HepG2 (cell line): ENCODE results near the gene MUL1. TPM values are rescaled to one million over a fixed set of nuclear protein-coding genes. Genes with fewer than 3 reads are reported as not detected.

Source experiments
- AKAP8 ChIP-seq: sonication (generic); formaldehyde crosslinking; IDR thresholded peaks from 2 replicates; pipeline ENCODE4 v1.5.1; 2020; ENCODE audit warnings: mild to moderate bottlenecking, missing genetic modification reagents
- CENPT ChIP-seq: sonication (generic); formaldehyde crosslinking; IDR thresholded peaks from 2 replicates; pipeline ENCODE4 v1.8.0; 2022; ENCODE audit warnings: low read depth, mild to moderate bottlenecking, moderate library complexity, missing genetic modification reagents
- GABPB1 ChIP-seq: IDR thresholded peaks from 2 replicates; pipeline ENCODE4 v1.6.1; 2016; ENCODE audit warnings: mild to moderate bottlenecking, missing genetic modification reagents, moderate library complexity, missing compliant biosample characterization
- GATAD2A ChIP-seq: IDR thresholded peaks from 2 replicates; pipeline ENCODE4 v1.6.1; 2016
- MYNN ChIP-seq: sonication (generic); formaldehyde crosslinking; IDR thresholded peaks from 2 replicates; pipeline ENCODE4 v1.4.0; 2020; ENCODE audit warnings: mild to moderate bottlenecking, low read depth, missing genetic modification reagents
- NFRKB ChIP-seq: fragments of 450-650 bp; IDR thresholded peaks from 2 replicates; pipeline ENCODE4 v1.6.1; 2017
- POLR2A ChIP-seq, 2 experiments: IDR thresholded peaks; 2 replicates each; pipeline ENCODE4 v1.6.1; 2011; ENCODE audit warnings: low read depth in 2 of 2, low read length in 2 of 2, mild to moderate bottlenecking in 1 of 2, moderate library complexity in 1 of 2; ENCODE audit not compliant: insufficient read depth in 1 of 2
- ZBTB1 ChIP-seq: sonication (generic); formaldehyde crosslinking; IDR thresholded peaks from 2 replicates; pipeline ENCODE4 v1.4.0; 2020; ENCODE audit warnings: missing genetic modification reagents, borderline replicate concordance
- ZFY ChIP-seq: sonication (generic); formaldehyde crosslinking; IDR thresholded peaks from 2 replicates; pipeline ENCODE4 v1.4.0; 2020; ENCODE audit warnings: missing genetic modification reagents
- ZNF138 ChIP-seq: sonication (generic); formaldehyde crosslinking; IDR thresholded peaks from 2 replicates; pipeline ENCODE4 v1.5.0; 2020; ENCODE audit warnings: mild to moderate bottlenecking, low read depth, missing genetic modification reagents
- ZNF263 ChIP-seq: sonication (generic); formaldehyde crosslinking; IDR thresholded peaks from 2 replicates; pipeline ENCODE4 v1.4.0; 2020; ENCODE audit warnings: missing genetic modification reagents
- ZNF451 ChIP-seq: sonication (generic); formaldehyde crosslinking; IDR thresholded peaks from 2 replicates; pipeline ENCODE4 v1.5.0; 2020; ENCODE audit warnings: mild to moderate bottlenecking, missing genetic modification reagents
- polyA plus RNA-seq, 8 experiments: library from polyadenylated mRNA; depleted of rRNA in 3 of 8; stranded (reverse) in 7 of 8; unstranded in 1 of 8; fragments of >200 nt; fragmentation: Illumina TruSeq in 4 of 8; extraction: Trizol in 4 of 8; gene quantifications; 2 replicates each; pipeline versions ENCODE4 v1.2.1 to v1.2.3, GENCODE V29; 2011 to 2016; ENCODE audit warnings: low read depth in 4 of 8, missing spikeins in 1 of 8, mixed read lengths in 1 of 8; ENCODE audit not compliant: insufficient read depth in 1 of 8
- total RNA-seq, 5 experiments: library from RNA; depleted of rRNA; stranded (reverse); fragments of >200 nt; fragmentation: Illumina TruSeq; extraction: Trizol; gene quantifications; 2 replicates each; pipeline ENCODE4 v1.2.3, GENCODE V29; 2016; ENCODE audit warnings: low read depth in 1 of 5
- TF ChIP-seq, protein P1 (sequence below), 2 experiments: sonication (generic) in 1 of 2; formaldehyde crosslinking in 1 of 2; IDR thresholded peaks; 2 replicates each; pipeline versions ENCODE4 v1.4.0 to v1.6.1; 2016 to 2020; ENCODE audit warnings: borderline replicate concordance in 1 of 2, low read depth in 1 of 2, mild to moderate bottlenecking in 1 of 2, missing genetic modification reagents in 1 of 2
- TF ChIP-seq, protein P2 (sequence below): sonication (generic); formaldehyde crosslinking; IDR thresholded peaks from 2 replicates; pipeline ENCODE4 v1.8.0; 2022; ENCODE audit warnings: low read depth, missing genetic modification reagents
- TF ChIP-seq, protein P3 (sequence below): sonication (generic); formaldehyde crosslinking; IDR thresholded peaks from 2 replicates; pipeline ENCODE4 v1.4.0; 2020; ENCODE audit warnings: mild to moderate bottlenecking, missing genetic modification reagents
- TF ChIP-seq, protein P4 (sequence below), 2 experiments: IDR thresholded peaks; 2 replicates each; pipeline ENCODE4 v1.6.1; 2011 to 2012; ENCODE audit warnings: low read length in 2 of 2, borderline replicate concordance in 1 of 2, low read depth in 1 of 2, mild to moderate bottlenecking in 1 of 2, moderate library complexity in 1 of 2

The MUL1 gene
- total and polyA plus RNA-seq, 2 of the 13 experiments (the other 11 are each of a cell fraction or from before 2014, with no cell fraction given) = 21.5 to 26.5 TPM

DNA sequence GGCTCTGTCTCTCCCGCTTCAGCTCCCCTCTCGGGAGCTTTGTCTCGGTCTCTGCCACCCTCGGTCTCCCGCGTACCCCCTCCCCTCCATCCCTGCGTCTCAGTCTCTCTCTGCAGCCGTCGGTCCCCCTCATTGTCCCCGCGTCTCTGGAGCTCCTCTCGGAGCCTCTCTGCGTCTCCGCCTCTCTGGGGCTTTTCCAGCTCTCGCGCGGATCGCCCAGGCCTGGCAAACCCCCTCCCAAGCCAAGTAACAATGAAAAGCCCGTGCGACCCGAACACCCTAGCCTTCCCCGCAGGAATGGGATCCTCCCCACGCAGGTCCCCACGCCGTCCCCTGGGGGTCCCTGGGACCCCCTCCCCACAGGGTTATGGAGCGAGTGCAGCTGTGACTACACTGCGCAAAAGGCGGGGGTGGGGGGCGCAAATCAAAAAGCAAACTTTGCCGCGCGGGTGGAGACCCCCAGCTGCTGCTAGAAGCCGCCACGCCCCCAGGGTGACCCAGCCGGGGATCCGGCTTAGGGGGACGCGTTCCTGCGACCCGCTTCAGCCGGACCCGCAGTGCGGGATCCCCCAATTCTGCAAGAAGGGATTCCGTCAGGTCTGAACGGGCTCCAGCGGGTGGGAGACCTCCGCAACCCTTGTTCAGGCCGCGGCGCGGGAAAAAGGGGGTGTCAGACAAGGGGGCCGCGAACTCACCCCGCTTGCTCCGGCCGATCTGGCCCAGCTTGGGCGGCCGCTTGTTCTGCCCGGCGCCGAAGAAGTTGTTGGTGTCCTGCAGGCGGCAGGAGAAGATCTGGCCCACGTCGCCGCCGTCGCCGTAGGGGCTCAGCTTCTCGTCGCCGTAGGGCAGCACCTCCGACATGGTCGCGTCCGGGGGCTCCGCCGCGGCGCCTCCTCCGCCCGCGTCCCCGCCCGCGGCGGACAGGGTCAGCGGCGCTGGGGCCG lies 23.2 kb downstream of the MUL1 start (continued):
- TF ChIP-seq, protein P1, sequence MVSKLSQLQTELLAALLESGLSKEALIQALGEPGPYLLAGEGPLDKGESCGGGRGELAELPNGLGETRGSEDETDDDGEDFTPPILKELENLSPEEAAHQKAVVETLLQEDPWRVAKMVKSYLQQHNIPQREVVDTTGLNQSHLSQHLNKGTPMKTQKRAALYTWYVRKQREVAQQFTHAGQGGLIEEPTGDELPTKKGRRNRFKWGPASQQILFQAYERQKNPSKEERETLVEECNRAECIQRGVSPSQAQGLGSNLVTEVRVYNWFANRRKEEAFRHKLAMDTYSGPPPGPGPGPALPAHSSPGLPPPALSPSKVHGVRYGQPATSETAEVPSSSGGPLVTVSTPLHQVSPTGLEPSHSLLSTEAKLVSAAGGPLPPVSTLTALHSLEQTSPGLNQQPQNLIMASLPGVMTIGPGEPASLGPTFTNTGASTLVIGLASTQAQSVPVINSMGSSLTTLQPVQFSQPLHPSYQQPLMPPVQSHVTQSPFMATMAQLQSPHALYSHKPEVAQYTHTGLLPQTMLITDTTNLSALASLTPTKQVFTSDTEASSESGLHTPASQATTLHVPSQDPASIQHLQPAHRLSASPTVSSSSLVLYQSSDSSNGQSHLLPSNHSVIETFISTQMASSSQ (IDR thresholded peaks at IDR 0.05; ENCODE audit: low read depth) = no peak
- TF ChIP-seq, protein P1 (CRISPR knock-in tag; IDR thresholded peaks at IDR 0.05; ENCODE audit: borderline replicate concordance) = no peak
- TF ChIP-seq, protein P2, sequence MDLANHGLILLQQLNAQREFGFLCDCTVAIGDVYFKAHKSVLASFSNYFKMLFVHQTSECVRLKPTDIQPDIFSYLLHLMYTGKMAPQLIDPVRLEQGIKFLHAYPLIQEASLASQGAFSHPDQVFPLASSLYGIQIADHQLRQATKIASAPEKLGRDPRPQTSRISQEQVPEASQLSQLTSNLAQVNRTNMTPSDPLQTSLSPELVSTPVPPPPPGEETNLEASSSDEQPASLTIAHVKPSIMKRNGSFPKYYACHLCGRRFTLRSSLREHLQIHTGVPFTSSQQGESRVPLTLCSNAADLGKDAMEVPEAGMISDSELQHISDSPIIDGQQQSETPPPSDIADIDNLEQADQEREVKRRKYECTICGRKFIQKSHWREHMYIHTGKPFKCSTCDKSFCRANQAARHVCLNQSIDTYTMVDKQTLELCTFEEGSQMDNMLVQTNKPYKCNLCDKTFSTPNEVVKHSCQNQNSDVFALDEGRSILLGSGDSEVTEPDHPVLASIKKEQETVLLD (CRISPR knock-in tag) = no peak
- TF ChIP-seq NFRKB (no peak), MYNN (CRISPR knock-in tag) (no peak), POLR2A (IDR thresholded peaks at IDR 0.05; ENCODE audit: insufficient read depth in 1 of 2, low read depth in 2 of 2, low read length in 2 of 2) (0 out of 4 replicates have a peak, but pooled peaks of 1 of the 2 experiments have one; percentile 4), GATAD2A (CRISPR knock-in tag) (no peak), GABPB1 (CRISPR knock-in tag) (no peak), ZFY (CRISPR knock-in tag) (no peak; the same call in 1 of the 2 replicates), AKAP8 (CRISPR knock-in tag) (no peak), CENPT (no peak), ZNF138 (no peak), ZBTB1 (CRISPR knock-in tag) (no peak), ZNF263 (CRISPR knock-in tag) (no peak), ZNF451 (CRISPR knock-in tag) (no peak)
- TF ChIP-seq, protein P3, sequence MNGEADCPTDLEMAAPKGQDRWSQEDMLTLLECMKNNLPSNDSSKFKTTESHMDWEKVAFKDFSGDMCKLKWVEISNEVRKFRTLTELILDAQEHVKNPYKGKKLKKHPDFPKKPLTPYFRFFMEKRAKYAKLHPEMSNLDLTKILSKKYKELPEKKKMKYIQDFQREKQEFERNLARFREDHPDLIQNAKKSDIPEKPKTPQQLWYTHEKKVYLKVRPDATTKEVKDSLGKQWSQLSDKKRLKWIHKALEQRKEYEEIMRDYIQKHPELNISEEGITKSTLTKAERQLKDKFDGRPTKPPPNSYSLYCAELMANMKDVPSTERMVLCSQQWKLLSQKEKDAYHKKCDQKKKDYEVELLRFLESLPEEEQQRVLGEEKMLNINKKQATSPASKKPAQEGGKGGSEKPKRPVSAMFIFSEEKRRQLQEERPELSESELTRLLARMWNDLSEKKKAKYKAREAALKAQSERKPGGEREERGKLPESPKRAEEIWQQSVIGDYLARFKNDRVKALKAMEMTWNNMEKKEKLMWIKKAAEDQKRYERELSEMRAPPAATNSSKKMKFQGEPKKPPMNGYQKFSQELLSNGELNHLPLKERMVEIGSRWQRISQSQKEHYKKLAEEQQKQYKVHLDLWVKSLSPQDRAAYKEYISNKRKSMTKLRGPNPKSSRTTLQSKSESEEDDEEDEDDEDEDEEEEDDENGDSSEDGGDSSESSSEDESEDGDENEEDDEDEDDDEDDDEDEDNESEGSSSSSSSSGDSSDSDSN (CRISPR knock-in tag) = peak; percentile 3; the same call in 1 of the 2 replicates
- TF ChIP-seq, protein P4, sequence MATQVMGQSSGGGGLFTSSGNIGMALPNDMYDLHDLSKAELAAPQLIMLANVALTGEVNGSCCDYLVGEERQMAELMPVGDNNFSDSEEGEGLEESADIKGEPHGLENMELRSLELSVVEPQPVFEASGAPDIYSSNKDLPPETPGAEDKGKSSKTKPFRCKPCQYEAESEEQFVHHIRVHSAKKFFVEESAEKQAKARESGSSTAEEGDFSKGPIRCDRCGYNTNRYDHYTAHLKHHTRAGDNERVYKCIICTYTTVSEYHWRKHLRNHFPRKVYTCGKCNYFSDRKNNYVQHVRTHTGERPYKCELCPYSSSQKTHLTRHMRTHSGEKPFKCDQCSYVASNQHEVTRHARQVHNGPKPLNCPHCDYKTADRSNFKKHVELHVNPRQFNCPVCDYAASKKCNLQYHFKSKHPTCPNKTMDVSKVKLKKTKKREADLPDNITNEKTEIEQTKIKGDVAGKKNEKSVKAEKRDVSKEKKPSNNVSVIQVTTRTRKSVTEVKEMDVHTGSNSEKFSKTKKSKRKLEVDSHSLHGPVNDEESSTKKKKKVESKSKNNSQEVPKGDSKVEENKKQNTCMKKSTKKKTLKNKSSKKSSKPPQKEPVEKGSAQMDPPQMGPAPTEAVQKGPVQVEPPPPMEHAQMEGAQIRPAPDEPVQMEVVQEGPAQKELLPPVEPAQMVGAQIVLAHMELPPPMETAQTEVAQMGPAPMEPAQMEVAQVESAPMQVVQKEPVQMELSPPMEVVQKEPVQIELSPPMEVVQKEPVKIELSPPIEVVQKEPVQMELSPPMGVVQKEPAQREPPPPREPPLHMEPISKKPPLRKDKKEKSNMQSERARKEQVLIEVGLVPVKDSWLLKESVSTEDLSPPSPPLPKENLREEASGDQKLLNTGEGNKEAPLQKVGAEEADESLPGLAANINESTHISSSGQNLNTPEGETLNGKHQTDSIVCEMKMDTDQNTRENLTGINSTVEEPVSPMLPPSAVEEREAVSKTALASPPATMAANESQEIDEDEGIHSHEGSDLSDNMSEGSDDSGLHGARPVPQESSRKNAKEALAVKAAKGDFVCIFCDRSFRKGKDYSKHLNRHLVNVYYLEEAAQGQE (IDR thresholded peaks at IDR 0.05; ENCODE audit: borderline replicate concordance in 1 of 2, low read depth in 1 of 2, low read length in 2 of 2) = no peak
